GM06990 (cell line): Measurements from ENCODE around the gene FCGR1A.
"Not testable (repeated sequence)": the region's sequence is repeated elsewhere in the genome, so short reads cannot be mapped to it uniquely, and the experiment has no call there.

Experiments used
- DNase-seq: peaks from one replicate; pipeline ENCODE4 v3.0.0-alpha.2; 2011; ENCODE audit not compliant: insufficient read length; ENCODE audit errors: extremely low read depth
- H3K27me3 ChIP-seq: replicated peaks from 2 replicates; pipeline ENCODE4 v1.6.0; 2011; ENCODE audit warnings: low read length; ENCODE audit not compliant: control insufficient read depth, insufficient read depth
- H3K36me3 ChIP-seq: 2 replicates; pipeline ENCODE4 v1.5.1; 2011; ENCODE audit warnings: low read length; ENCODE audit not compliant: control insufficient read depth, insufficient read depth
- H3K4me3 ChIP-seq: replicated peaks from 2 replicates; pipeline ENCODE4 v1.5.1; 2011; ENCODE audit warnings: low read depth, mild to moderate bottlenecking, control low read depth, low read length
- CTCF ChIP-seq: IDR thresholded peaks from 2 replicates; pipeline ENCODE4 v1.5.1; 2011; ENCODE audit warnings: low read length, control low read depth, mild to moderate bottlenecking, inconsistent platforms; ENCODE audit not compliant: insufficient read depth, poor library complexity, severe bottlenecking

Gene FCGR1A

GRCh38 chr1:149792502-149792901 is 10.0 kb downstream of the FCGR1A start:
- H3K27me3 ChIP-seq, H3K36me3 ChIP-seq: not testable (repeated sequence)
- peak; percentile 34 for TF ChIP-seq CTCF
- DNase-seq = peak; percentile 60
- peak overlapping the region; percentile 58 for H3K4me3 ChIP-seq

GRCh38 chr1:149792912-149793515 is 10.5 kb downstream of the FCGR1A start:
- not testable (repeated sequence) for H3K36me3 ChIP-seq, H3K27me3 ChIP-seq
- TF ChIP-seq CTCF = peak; percentile 29
- DNase-seq = peak; percentile 74
- peak overlapping the region; percentile 58 for H3K4me3 ChIP-seq

GRCh38 chr1:149793885-149794284 is 11.4 kb downstream of the FCGR1A start:
- not testable (repeated sequence) for H3K4me3 ChIP-seq, H3K27me3 ChIP-seq, H3K36me3 ChIP-seq, DNase-seq

- not testable (repeated sequence) for DNase-seq, H3K27me3 ChIP-seq, H3K4me3 ChIP-seq, H3K36me3 ChIP-seq
Observed at GRCh38 chr1:149801628-149802027, 19.1 kb downstream of the FCGR1A start.

- not testable (repeated sequence) for DNase-seq, H3K36me3 ChIP-seq, H3K27me3 ChIP-seq, H3K4me3 ChIP-seq
Observed at GRCh38 chr1:149804417-149805080, 22.1 kb downstream of the FCGR1A start.

GRCh38 chr1:149810697-149811405 is 28.4 kb downstream of the FCGR1A start:
- H3K4me3 ChIP-seq = peak overlapping the region; percentile 56
- H3K27me3 ChIP-seq, DNase-seq, H3K36me3 ChIP-seq: not testable (repeated sequence)

- peak; percentile 36 for DNase-seq
- peak overlapping the region; percentile 56 for H3K4me3 ChIP-seq
- H3K27me3 ChIP-seq, H3K36me3 ChIP-seq: not testable (repeated sequence)
Observed at GRCh38 chr1:149811514-149811889, 29.0 kb downstream of the FCGR1A start.

- H3K27me3 ChIP-seq, H3K36me3 ChIP-seq: not testable (repeated sequence)
- DNase-seq = peak; percentile 74
- H3K4me3 ChIP-seq = peak overlapping the region; percentile 61
Observed at GRCh38 chr1:149811890-149812829, 29.7 kb downstream of the FCGR1A start.

GRCh38 chr1:149812893-149813801 is 30.7 kb downstream of the FCGR1A start:
- peak; percentile 76 for DNase-seq
- H3K36me3 ChIP-seq, H3K27me3 ChIP-seq: not testable (repeated sequence)
- H3K4me3 ChIP-seq = peak overlapping the region; percentile 61

- H3K36me3 ChIP-seq, DNase-seq, H3K4me3 ChIP-seq, H3K27me3 ChIP-seq: not testable (repeated sequence)
Observed at GRCh38 chr1:149820387-149820786, 37.9 kb downstream of the FCGR1A start.

GRCh38 chr1:149826555-149826954 is 44.1 kb downstream of the FCGR1A start:
- H3K36me3 ChIP-seq, H3K4me3 ChIP-seq, DNase-seq, H3K27me3 ChIP-seq: not testable (repeated sequence)
